Stomach (tissue), 9 donors: ENCODE measurements around the gene FOXE3. TPM values are rescaled to one million over a fixed set of nuclear protein-coding genes. Genes with fewer than 3 reads are reported as not detected.

Experiments used
- DNase-seq, 2 donors: peaks; one replicate each; pipeline versions ENCODE4 v3.0.0 to v3.0.0-alpha.2; 2013 to 2019
- H3K27ac ChIP-seq, 5 donors: fragments of 200-600 bp in 4 of 5; sonication (generic) in 4 of 5; one replicate each; pipeline ENCODE4 v1.5.1; 2013 to 2019; ENCODE audit warnings: mild to moderate bottlenecking in 1 of 5, moderate library complexity in 1 of 5
- H3K27me3 ChIP-seq, 3 donors: fragments of 200-600 bp; sonication (generic); one replicate each; pipeline ENCODE4 v1.5.1; 2017 to 2019; ENCODE audit warnings: mixed run types in 1 of 3
- H3K36me3 ChIP-seq, 4 donors: fragments of 200-600 bp; sonication (generic); 1 replicate in 3 of 4; 2 replicates in 1 of 4; pipeline ENCODE4 v1.5.1; 2016 to 2019
- H3K4me1 ChIP-seq, 4 donors: fragments of 200-600 bp; sonication (generic); one replicate each; pipeline ENCODE4 v1.5.1; 2016 to 2019
- H3K4me3 ChIP-seq, 4 donors: fragments of 200-600 bp; sonication (generic) in 3 of 4; one replicate each; pipeline ENCODE4 v1.5.1; 2016 to 2019; ENCODE audit warnings: mild to moderate bottlenecking in 1 of 4
- H3K9me3 ChIP-seq, 4 donors: fragments of 200-600 bp; sonication (generic); one replicate each; pipeline ENCODE4 v1.5.1; 2016 to 2019
- CTCF ChIP-seq, 7 experiments: fragments of 450-650 bp in 4 of 7; fragments of 200-600 bp in 3 of 7; sonication (generic) in 3 of 7; IDR thresholded peaks; one replicate each; pipeline ENCODE4 v1.5.1; 2016 to 2019; ENCODE audit warnings: antibody characterized with exemption in 7 of 7, control low read depth in 2 of 7, mild to moderate bottlenecking in 1 of 7
- EP300 ChIP-seq: sonication (generic); formaldehyde crosslinking; IDR thresholded peaks from one replicate; pipeline ENCODE4 v1.6.1; 2017; ENCODE audit warnings: antibody characterized with exemption
- POLR2A ChIP-seq, 4 donors: fragments of 450-650 bp; IDR thresholded peaks; one replicate each; pipeline ENCODE4 v1.6.1; 2016; ENCODE audit warnings: antibody characterized with exemption in 4 of 4, control low read depth in 2 of 4, mild to moderate bottlenecking in 1 of 4, moderate library complexity in 1 of 4
- POLR2AphosphoS5 ChIP-seq, 3 donors: sonication (generic); formaldehyde crosslinking; IDR thresholded peaks; one replicate each; pipeline ENCODE4 v1.6.1; 2016; ENCODE audit warnings: antibody characterized with exemption in 3 of 3
- WGBS, 5 donors: extraction: QIAGEN DNeasy Blood & Tissue Kit in 3 of 5; methylation state at CpG; one replicate each; pipeline versions ENCODE4 v1.1.5 to v1.1.7; 2013 to 2018; 5-methylcytosine and 5-hydroxymethylcytosine counted together
- intact Hi-C: fragments of 100-400 bp; cut with DNase I; formaldehyde crosslinking; loops from one replicate; pipeline ENCODE4 v1.15.1; 2023; ENCODE audit warnings: low total_unique reads
- polyA plus RNA-seq, 3 donors: library from polyadenylated mRNA; stranded (reverse); fragments of 200-250 nt; gene quantifications; one replicate each; pipeline ENCODE4 v1.2.3, GENCODE V29; 2013
- total RNA-seq, 5 donors: library from RNA; depleted of rRNA; stranded (reverse); fragments of >200 nt; gene quantifications; one replicate each; pipeline versions ENCODE4 v1.1.0 to v1.2.3, GENCODE V29; 2014 to 2016
- donor health status: healthy with polysubstance abuse.
- donor health status: Bipolar disorder and iron deficiency.
- donor health status: healthy.

Gene FOXE3
- total and polyA plus RNA-seq, 8 donors = not detected

- H3K27ac ChIP-seq = no peak overlapping the region
- TF ChIP-seq EP300 (no peak), POLR2A (IDR thresholded peaks at IDR 0.05) (no peak), POLR2AphosphoS5 (IDR thresholded peaks at IDR 0.05) (no peak), CTCF (IDR thresholded peaks at IDR 0.05) (no peak)
- WGBS, 5 donors = 80 to 93% (median 91%) methylated on average over 4 of the region's 4 CpGs
- H3K9me3 ChIP-seq = peaks cover 0 to 16% (median 0%) of the 10 kb centered on the region in 4 donors
- H3K36me3 ChIP-seq = no peaks in the 10 kb centered on the region
- peaks cover 17 to 46% (median 39%) of the 10 kb centered on the region in 4 donors for H3K4me1 ChIP-seq
- H3K27me3 ChIP-seq = peaks cover 36 to 100% (median 78%) of the 10 kb centered on the region in 3 donors
- intact Hi-C loops = no loop called here
- no peak for DNase-seq
- H3K4me3 ChIP-seq = no peak overlapping the region
These were observed 26.1 kb downstream of the FOXE3 start for GRCh38 chr1:47442202-47442601.

GRCh38 chr1:47442842-47443529 is 26.9 kb downstream of the FOXE3 start:
- H3K4me1 ChIP-seq = peaks cover 13 to 39% (median 32%) of the 10 kb centered on the region in 4 donors
- no peak overlapping the region for H3K4me3 ChIP-seq
- no peaks in the 10 kb centered on the region for H3K36me3 ChIP-seq
- H3K27ac ChIP-seq = no peak overlapping the region
- WGBS, 5 donors = 45 to 59% (median 53%) methylated on average over 9 of the region's 9 CpGs
- no peak for DNase-seq
- H3K27me3 ChIP-seq = peaks cover 34 to 100% (median 82%) of the 10 kb centered on the region in 3 donors
- H3K9me3 ChIP-seq = peaks cover 0 to 16% (median 0%) of the 10 kb centered on the region in 4 donors
- TF ChIP-seq CTCF (IDR thresholded peaks at IDR 0.05) (no peak), POLR2AphosphoS5 (IDR thresholded peaks at IDR 0.05) (no peak), EP300 (no peak), POLR2A (IDR thresholded peaks at IDR 0.05) (no peak)
- intact Hi-C loops = no loop called here

- intact Hi-C loops = no loop called here
- peaks cover 0 to 16% (median 0%) of the 10 kb centered on the region in 4 donors for H3K9me3 ChIP-seq
These were observed 27.6 kb downstream of the FOXE3 start for GRCh38 chr1:47443530-47444296.

More at GRCh38 chr1:47443530-47444296, 27.6 kb downstream of the FOXE3 start:
- WGBS, 5 donors = 16 to 22% (median 18%) methylated on average over 45 of the region's 45 CpGs
- peaks cover 37 to 100% (median 84%) of the 10 kb centered on the region in 3 donors for H3K27me3 ChIP-seq
- peak overlapping the region in 1 of 4 donors; percentile 47 for H3K4me3 ChIP-seq
- no peak overlapping the region for H3K27ac ChIP-seq
- H3K4me1 ChIP-seq = peaks cover 10 to 33% (median 27%) of the 10 kb centered on the region in 4 donors
- DNase-seq = no peak
- no peaks in the 10 kb centered on the region for H3K36me3 ChIP-seq
- TF ChIP-seq CTCF (IDR thresholded peaks at IDR 0.05) (no peak), POLR2AphosphoS5 (IDR thresholded peaks at IDR 0.05) (no peak), POLR2A (IDR thresholded peaks at IDR 0.05) (no peak), EP300 (no peak)
